ENCODE data around the gene COG5. TPM values are rescaled to one million over a fixed set of nuclear protein-coding genes. Genes with fewer than 3 reads are reported as not detected.

Gene COG5
- total and polyA plus RNA-seq, 9 of the 15 experiments (the other 6 are each of a cell fraction or from before 2014, with no cell fraction given): 15.3 to 75.1 (median 56.4) TPM

DNA sequence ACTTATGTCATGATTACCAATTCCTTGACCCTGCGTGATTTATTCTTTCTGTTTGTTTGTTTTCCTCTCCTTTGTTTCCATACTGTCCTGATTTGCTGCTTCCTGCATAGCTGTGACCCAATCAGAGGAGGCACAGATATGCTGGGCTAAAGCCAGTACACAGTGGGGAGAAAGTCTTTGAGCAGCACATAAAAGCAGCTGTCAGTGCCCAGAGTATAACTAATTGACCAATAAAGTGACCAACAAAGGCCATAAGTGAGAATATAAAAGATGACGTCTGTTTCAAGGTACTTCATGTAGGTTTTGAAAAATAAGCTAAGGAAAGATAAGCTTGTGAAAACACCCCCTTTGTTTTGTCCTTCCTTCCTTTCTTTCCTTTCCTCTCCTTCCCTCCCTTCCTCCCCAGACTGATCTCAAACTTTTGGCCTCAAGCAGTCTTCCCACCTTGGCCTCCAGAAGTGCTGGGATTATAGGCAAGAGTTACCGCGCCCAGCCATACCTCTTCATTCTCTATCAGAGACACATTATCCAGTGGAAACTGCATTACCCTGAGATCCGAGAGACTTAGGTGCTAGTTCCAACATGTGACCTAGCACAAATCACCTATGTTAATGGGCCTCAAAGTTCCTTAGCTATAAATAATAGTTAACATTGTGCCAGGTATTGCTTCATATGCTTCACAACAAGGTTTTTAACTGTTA, 33.3 kb upstream of the COG5 start:
- CTCF ChIA-PET (ENCODE audit: low intra/inter-chr PET ratio): no interaction called here
- no TSS peak for BruUV-seq (replicated peaks)
- H3K27ac ChIP-seq (ENCODE audit: extremely low read depth, low read depth, low read length): no peak overlapping the region

More for the DNA sequence above, 33.3 kb upstream of the COG5 start:
- in situ Hi-C loops (cut with MboI): no loop called here
- Histone ChIP-seq H3K79me2 (ENCODE audit: control insufficient read depth, insufficient read depth, low read length) (no peaks in the 10 kb centered on the region), H3K4me2 (ENCODE audit: insufficient read depth, low read length) (no peak overlapping the region), H4K20me1 (replicated peaks; ENCODE audit: control insufficient read depth, insufficient read depth, low read length) (no peaks in the 10 kb centered on the region), H3K36me3 (ENCODE audit: control insufficient read depth, insufficient read depth, low read length) (peaks cover 78% of the 10 kb centered on the region), H3K9ac (ENCODE audit: insufficient read depth in 1 of 2, low read depth in 2 of 2, low read length in 2 of 2) (no peak overlapping the region), H3K27me3 (ENCODE audit: control insufficient read depth in 2 of 2, insufficient read depth in 2 of 2, low read length in 2 of 2) (no peaks in the 10 kb centered on the region), H3K4me1 (replicated peaks in 1 of 2; ENCODE audit: control insufficient read depth in 2 of 2, insufficient read depth in 2 of 2, low read length in 2 of 2) (no peaks in the 10 kb centered on the region), H3K4me3 (no peak overlapping the region), H3K9me3 (replicated peaks; ENCODE audit: control insufficient read depth, insufficient read depth, low read depth, low read length) (no peaks in the 10 kb centered on the region), H2AFZ (ENCODE audit: low read depth, low read length) (no peak overlapping the region), H3K9me1 (ENCODE audit: control insufficient read depth, insufficient read depth, low read length) (peaks cover 2% of the 10 kb centered on the region)
- ATAC-seq (peak; percentile 36; the same call in 1 of the 3 replicates), FAIRE-seq (no peak), DNase-seq (ENCODE audit: extremely low read depth in 1 of 4, low spot score in 3 of 4) (no peak)
- TF ChIP-seq MYBL2 (IDR thresholded peaks at IDR 0.05; ENCODE audit: low read depth) (0 out of 2 replicates have a peak, but pooled peaks have one; percentile 18), MYBL2 (CRISPR knock-in tag; IDR thresholded peaks at IDR 0.05; ENCODE audit: borderline replicate concordance) (no peak), CEBPG (CRISPR knock-in tag; IDR thresholded peaks at IDR 0.05) (no peak), CEBPG (tag; conservative IDR thresholded peaks at IDR 0.05 in 1 of 2, IDR thresholded peaks at IDR 0.05 in 1 of 2) (peak in 1 of 2 experiments; percentile 35; a peak in 1 of 4 replicates), SAFB2 (IDR thresholded peaks at IDR 0.05; ENCODE audit: borderline replicate concordance, low read depth, low read length, severe bottlenecking) (no peak), CHD4 (IDR thresholded peaks at IDR 0.05; ENCODE audit: insufficient read depth, insufficient replicate concordance, low read depth, low read length, poor library complexity, severe bottlenecking) (no peak), MCM7 (IDR thresholded peaks at IDR 0.05) (no peak), THRAP3 (IDR thresholded peaks at IDR 0.05; ENCODE audit: borderline replicate concordance) (no peak), ESRRA (IDR thresholded peaks at IDR 0.05; ENCODE audit: borderline replicate concordance, low read depth) (no peak), ZKSCAN1 (IDR thresholded peaks at IDR 0.05; ENCODE audit: low read depth, low read length) (no peak)
- TF ChIP-seq, protein P1, sequence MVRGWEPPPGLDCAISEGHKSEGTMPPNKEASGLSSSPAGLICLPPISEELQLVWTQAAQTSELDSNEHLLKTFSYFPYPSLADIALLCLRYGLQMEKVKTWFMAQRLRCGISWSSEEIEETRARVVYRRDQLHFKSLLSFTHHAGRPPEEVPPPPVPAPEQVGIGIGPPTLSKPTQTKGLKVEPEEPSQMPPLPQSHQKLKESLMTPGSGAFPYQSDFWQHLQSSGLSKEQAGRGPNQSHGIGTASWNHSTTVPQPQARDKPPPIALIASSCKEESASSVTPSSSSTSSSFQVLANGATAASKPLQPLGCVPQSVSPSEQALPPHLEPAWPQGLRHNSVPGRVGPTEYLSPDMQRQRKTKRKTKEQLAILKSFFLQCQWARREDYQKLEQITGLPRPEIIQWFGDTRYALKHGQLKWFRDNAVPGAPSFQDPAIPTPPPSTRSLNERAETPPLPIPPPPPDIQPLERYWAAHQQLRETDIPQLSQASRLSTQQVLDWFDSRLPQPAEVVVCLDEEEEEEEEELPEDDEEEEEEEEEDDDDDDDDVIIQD (CRISPR knock-in tag; IDR thresholded peaks at IDR 0.05): no peak
- TF ChIP-seq, protein P2, sequence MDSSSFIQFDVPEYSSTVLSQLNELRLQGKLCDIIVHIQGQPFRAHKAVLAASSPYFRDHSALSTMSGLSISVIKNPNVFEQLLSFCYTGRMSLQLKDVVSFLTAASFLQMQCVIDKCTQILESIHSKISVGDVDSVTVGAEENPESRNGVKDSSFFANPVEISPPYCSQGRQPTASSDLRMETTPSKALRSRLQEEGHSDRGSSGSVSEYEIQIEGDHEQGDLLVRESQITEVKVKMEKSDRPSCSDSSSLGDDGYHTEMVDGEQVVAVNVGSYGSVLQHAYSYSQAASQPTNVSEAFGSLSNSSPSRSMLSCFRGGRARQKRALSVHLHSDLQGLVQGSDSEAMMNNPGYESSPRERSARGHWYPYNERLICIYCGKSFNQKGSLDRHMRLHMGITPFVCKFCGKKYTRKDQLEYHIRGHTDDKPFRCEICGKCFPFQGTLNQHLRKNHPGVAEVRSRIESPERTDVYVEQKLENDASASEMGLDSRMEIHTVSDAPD (CRISPR knock-in tag; IDR thresholded peaks at IDR 0.05): no peak
- POLR2A ChIA-PET: interaction anchor here (1.5 to 2.0 kb wide), 3 partner anchors 9 to 15 kb away, joined by 4 to 6 read pairs (median 5); no protein-coding TSS in a partner anchor
- intact Hi-C loops (cut with micrococcal nuclease): no loop called here
- 86% methylated on average over 5 of the region's 5 CpGs for WGBS (ENCODE audit: insufficient coverage, low coverage, missing lambda C conversion rate)
